Measurements from ENCODE around the gene COX7C.

COX7C gene

DNA sequence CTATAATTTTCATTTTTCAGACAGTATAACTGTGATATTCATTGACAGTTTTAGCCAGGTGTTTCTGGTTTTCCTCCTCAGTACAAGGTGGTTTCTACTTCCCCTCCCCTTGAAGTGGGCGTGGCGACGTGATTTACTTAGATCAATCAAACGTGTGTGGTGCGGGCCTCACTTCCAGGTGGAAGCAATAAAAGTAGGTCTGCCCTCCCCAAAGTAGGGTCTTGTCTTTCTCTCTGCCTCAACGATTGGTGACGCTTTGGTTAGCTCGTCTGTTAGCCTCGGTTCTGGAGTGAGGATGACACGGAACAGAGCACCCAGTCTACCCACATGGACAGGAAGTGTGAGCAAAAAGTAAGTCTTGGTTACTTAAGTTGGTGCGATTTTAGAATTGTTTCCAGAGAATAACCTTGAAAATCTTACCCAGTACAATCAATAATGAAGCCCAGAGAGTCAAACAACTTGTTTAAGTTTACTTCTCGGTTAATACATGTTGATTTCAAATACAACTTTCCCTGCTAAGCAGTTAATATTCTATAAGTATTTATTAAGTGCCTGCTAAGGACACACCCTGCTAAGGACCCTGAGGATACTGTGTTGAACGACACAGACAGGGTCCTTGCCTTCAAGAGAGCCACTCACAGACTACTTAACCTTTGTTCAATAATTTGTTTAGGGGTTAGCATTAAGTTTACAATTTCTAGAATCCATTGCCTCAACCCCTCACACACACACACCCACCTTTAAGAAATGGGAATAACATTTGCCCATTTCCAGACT, 48.4 kb downstream of the COX7C start:
- DNase-seq: no peak

GRCh38 chr5:86666981-86667380, 49.2 kb downstream of the COX7C start:
- no peak for DNase-seq
